ENCODE data around the gene ARHGAP5. TPM values are rescaled to one million over a fixed set of nuclear protein-coding genes. Genes with fewer than 3 reads are reported as not detected.

The ARHGAP5 gene
- total RNA-seq, 1 donor from 2014 or later: 86.1 TPM

GRCh38 chr14:32050878-32051277 is 26.2 kb upstream of the ARHGAP5 start:
- no peak overlapping the region for H3K4me3 ChIP-seq (ENCODE audit: low read length in 3 of 3)
- no peaks in the 10 kb centered on the region for H3K36me3 ChIP-seq (ENCODE audit: control insufficient read depth in 3 of 3, insufficient read depth in 3 of 3, low read length in 3 of 3)
- peaks cover 0 to 3% (median 0%) of the 10 kb centered on the region in 3 donors for H3K4me1 ChIP-seq (ENCODE audit: control insufficient read depth in 3 of 3, insufficient read depth in 3 of 3, low read length in 3 of 3)
- no peak overlapping the region for H3K27ac ChIP-seq (ENCODE audit: low read depth, low read length)
- H3K9ac ChIP-seq (ENCODE audit: low read depth in 1 of 3, low read length in 3 of 3): no peak overlapping the region
- no peaks in the 10 kb centered on the region for H3K9me3 ChIP-seq (ENCODE audit: control insufficient read depth in 3 of 3, low read length in 3 of 3)
- H3K27me3 ChIP-seq (ENCODE audit: control insufficient read depth in 3 of 3, insufficient read depth in 3 of 3, low read length in 3 of 3): no peaks in the 10 kb centered on the region

- peaks cover 0 to 3% (median 0%) of the 10 kb centered on the region in 3 donors for H3K4me1 ChIP-seq (ENCODE audit: control insufficient read depth in 3 of 3, insufficient read depth in 3 of 3, low read length in 3 of 3)
- H3K4me3 ChIP-seq (ENCODE audit: low read length in 3 of 3): no peak overlapping the region
- no peaks in the 10 kb centered on the region for H3K9me3 ChIP-seq (ENCODE audit: control insufficient read depth in 3 of 3, low read length in 3 of 3)
- H3K36me3 ChIP-seq (ENCODE audit: control insufficient read depth in 3 of 3, insufficient read depth in 3 of 3, low read length in 3 of 3): no peaks in the 10 kb centered on the region
- no peaks in the 10 kb centered on the region for H3K27me3 ChIP-seq (ENCODE audit: control insufficient read depth in 3 of 3, insufficient read depth in 3 of 3, low read length in 3 of 3)
- H3K27ac ChIP-seq (ENCODE audit: low read depth, low read length): no peak overlapping the region
- no peak overlapping the region for H3K9ac ChIP-seq (ENCODE audit: low read depth in 1 of 3, low read length in 3 of 3)
These were observed 22.6 kb upstream of the ARHGAP5 start for GRCh38 chr14:32054536-32054935.

DNA sequence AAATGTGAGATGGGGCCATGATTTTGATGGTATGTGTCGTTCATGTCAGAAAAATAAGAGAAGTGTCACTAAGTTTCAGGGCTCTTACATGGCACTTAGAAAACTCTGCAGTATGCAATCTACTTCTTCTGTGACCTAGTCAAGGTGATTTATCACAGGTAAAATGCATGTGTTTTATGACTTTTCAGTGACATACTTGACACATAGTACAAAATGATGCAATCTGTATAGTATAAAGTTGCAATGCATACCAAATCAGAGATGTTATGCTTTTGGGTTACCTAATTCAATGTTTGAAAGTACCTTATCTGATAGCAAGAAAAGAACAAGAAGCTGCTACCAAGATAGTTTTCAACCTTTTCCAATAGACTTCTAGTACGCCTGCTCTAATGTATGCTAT is 21.9 kb upstream of the ARHGAP5 start:
- H3K9me3 ChIP-seq (ENCODE audit: control insufficient read depth in 3 of 3, low read length in 3 of 3): no peaks in the 10 kb centered on the region
- no peak overlapping the region for H3K9ac ChIP-seq (ENCODE audit: low read depth in 1 of 3, low read length in 3 of 3)
- no peaks in the 10 kb centered on the region for H3K36me3 ChIP-seq (ENCODE audit: control insufficient read depth in 3 of 3, insufficient read depth in 3 of 3, low read length in 3 of 3)
- H3K4me3 ChIP-seq (ENCODE audit: low read length in 3 of 3): no peak overlapping the region
- no peak overlapping the region for H3K27ac ChIP-seq (ENCODE audit: low read depth, low read length)
- H3K4me1 ChIP-seq (ENCODE audit: control insufficient read depth in 3 of 3, insufficient read depth in 3 of 3, low read length in 3 of 3): peaks cover 0 to 3% (median 0%) of the 10 kb centered on the region in 3 donors
- no peaks in the 10 kb centered on the region for H3K27me3 ChIP-seq (ENCODE audit: control insufficient read depth in 3 of 3, insufficient read depth in 3 of 3, low read length in 3 of 3)

GRCh38 chr14:32059702-32060101 is 17.4 kb upstream of the ARHGAP5 start:
- Histone ChIP-seq H3K4me1 (ENCODE audit: control insufficient read depth in 3 of 3, insufficient read depth in 3 of 3, low read length in 3 of 3) (no peaks in the 10 kb centered on the region), H3K36me3 (ENCODE audit: control insufficient read depth in 3 of 3, insufficient read depth in 3 of 3, low read length in 3 of 3) (no peaks in the 10 kb centered on the region), H3K27me3 (ENCODE audit: control insufficient read depth in 3 of 3, insufficient read depth in 3 of 3, low read length in 3 of 3) (no peaks in the 10 kb centered on the region), H3K9me3 (ENCODE audit: control insufficient read depth in 3 of 3, low read length in 3 of 3) (no peaks in the 10 kb centered on the region), H3K9ac (ENCODE audit: low read depth in 1 of 3, low read length in 3 of 3) (no peak overlapping the region), H3K4me3 (ENCODE audit: low read length in 3 of 3) (no peak overlapping the region), H3K27ac (ENCODE audit: low read depth, low read length) (no peak overlapping the region)

- Histone ChIP-seq H3K27me3 (ENCODE audit: control insufficient read depth in 3 of 3, insufficient read depth in 3 of 3, low read length in 3 of 3) (no peaks in the 10 kb centered on the region), H3K4me3 (ENCODE audit: low read length in 3 of 3) (no peak overlapping the region), H3K9me3 (ENCODE audit: control insufficient read depth in 3 of 3, low read length in 3 of 3) (no peaks in the 10 kb centered on the region), H3K9ac (ENCODE audit: low read depth in 1 of 3, low read length in 3 of 3) (no peak overlapping the region), H3K36me3 (ENCODE audit: control insufficient read depth in 3 of 3, insufficient read depth in 3 of 3, low read length in 3 of 3) (no peaks in the 10 kb centered on the region), H3K4me1 (ENCODE audit: control insufficient read depth in 3 of 3, insufficient read depth in 3 of 3, low read length in 3 of 3) (no peaks in the 10 kb centered on the region), H3K27ac (ENCODE audit: low read depth, low read length) (no peak overlapping the region)
These were observed 12.2 kb upstream of the ARHGAP5 start for GRCh38 chr14:32064931-32065330.

- Histone ChIP-seq H3K9me3 (ENCODE audit: control insufficient read depth in 3 of 3, low read length in 3 of 3) (no peaks in the 10 kb centered on the region), H3K27ac (ENCODE audit: low read depth, low read length) (no peak overlapping the region), H3K27me3 (ENCODE audit: control insufficient read depth in 3 of 3, insufficient read depth in 3 of 3, low read length in 3 of 3) (no peaks in the 10 kb centered on the region), H3K4me1 (ENCODE audit: control insufficient read depth in 3 of 3, insufficient read depth in 3 of 3, low read length in 3 of 3) (no peaks in the 10 kb centered on the region), H3K36me3 (ENCODE audit: control insufficient read depth in 3 of 3, insufficient read depth in 3 of 3, low read length in 3 of 3) (no peaks in the 10 kb centered on the region), H3K4me3 (ENCODE audit: low read length in 3 of 3) (no peak overlapping the region), H3K9ac (ENCODE audit: low read depth in 1 of 3, low read length in 3 of 3) (no peak overlapping the region)
These were observed 8.4 kb upstream of the ARHGAP5 start for GRCh38 chr14:32068708-32069107.

- Histone ChIP-seq H3K27ac (ENCODE audit: low read depth, low read length) (no peak overlapping the region), H3K27me3 (ENCODE audit: control insufficient read depth in 3 of 3, insufficient read depth in 3 of 3, low read length in 3 of 3) (no peaks in the 10 kb centered on the region), H3K4me3 (ENCODE audit: low read length in 3 of 3) (no peak overlapping the region), H3K36me3 (ENCODE audit: control insufficient read depth in 3 of 3, insufficient read depth in 3 of 3, low read length in 3 of 3) (no peaks in the 10 kb centered on the region), H3K4me1 (ENCODE audit: control insufficient read depth in 3 of 3, insufficient read depth in 3 of 3, low read length in 3 of 3) (peaks cover 2 to 7% (median 5%) of the 10 kb centered on the region in 3 donors), H3K9me3 (ENCODE audit: control insufficient read depth in 3 of 3, low read length in 3 of 3) (no peaks in the 10 kb centered on the region), H3K9ac (ENCODE audit: low read depth in 1 of 3, low read length in 3 of 3) (no peak overlapping the region)
These were observed 6.8 kb upstream of the ARHGAP5 start for GRCh38 chr14:32070282-32070681.

GRCh38 chr14:32072676-32073075 is 4.4 kb upstream of the ARHGAP5 start:
- Histone ChIP-seq H3K27me3 (ENCODE audit: control insufficient read depth in 3 of 3, insufficient read depth in 3 of 3, low read length in 3 of 3) (no peaks in the 10 kb centered on the region), H3K9me3 (ENCODE audit: control insufficient read depth in 3 of 3, low read length in 3 of 3) (no peaks in the 10 kb centered on the region), H3K4me3 (ENCODE audit: low read length in 3 of 3) (no peak overlapping the region), H3K27ac (ENCODE audit: low read depth, low read length) (no peak overlapping the region), H3K9ac (ENCODE audit: low read depth in 1 of 3, low read length in 3 of 3) (no peak overlapping the region), H3K36me3 (ENCODE audit: control insufficient read depth in 3 of 3, insufficient read depth in 3 of 3, low read length in 3 of 3) (no peaks in the 10 kb centered on the region), H3K4me1 (ENCODE audit: control insufficient read depth in 3 of 3, insufficient read depth in 3 of 3, low read length in 3 of 3) (peaks cover 2 to 14% (median 11%) of the 10 kb centered on the region in 3 donors)

DNA sequence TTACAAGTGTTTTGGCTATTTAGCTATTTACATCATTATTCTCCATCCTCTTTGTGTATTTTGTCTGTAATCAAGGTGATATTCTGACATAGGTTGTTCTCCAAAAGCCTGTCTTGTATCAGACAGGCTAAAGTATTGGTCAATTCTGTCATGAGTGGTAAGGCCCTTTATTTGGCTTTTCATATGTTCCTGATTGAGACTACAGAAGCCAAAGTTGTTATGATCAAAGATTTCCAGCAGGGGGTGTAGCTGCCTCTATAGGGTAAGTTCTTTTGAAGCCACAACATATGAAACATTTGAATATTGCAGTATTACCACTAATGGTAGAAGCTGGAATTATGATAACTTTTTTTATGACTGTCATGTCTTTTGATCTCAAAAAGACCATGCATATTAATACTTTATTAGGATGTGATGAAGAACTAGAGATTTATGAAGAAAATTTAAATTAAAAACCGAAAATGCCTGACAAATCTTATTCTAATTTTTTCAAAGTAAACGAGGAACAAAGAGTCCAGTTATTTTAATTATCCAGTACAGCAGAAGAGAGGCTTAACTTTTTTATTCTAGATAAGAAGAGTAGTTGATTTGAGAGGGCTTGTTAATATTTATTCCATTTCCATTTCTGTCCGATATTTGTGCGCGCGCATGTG is 3.4 kb upstream of the ARHGAP5 start:
- H3K4me1 ChIP-seq (ENCODE audit: control insufficient read depth in 3 of 3, insufficient read depth in 3 of 3, low read length in 3 of 3): peaks cover 2 to 14% (median 11%) of the 10 kb centered on the region in 3 donors
- H3K9me3 ChIP-seq (ENCODE audit: control insufficient read depth in 3 of 3, low read length in 3 of 3): no peaks in the 10 kb centered on the region
- no peak overlapping the region for H3K4me3 ChIP-seq (ENCODE audit: low read length in 3 of 3)
- no peaks in the 10 kb centered on the region for H3K27me3 ChIP-seq (ENCODE audit: control insufficient read depth in 3 of 3, insufficient read depth in 3 of 3, low read length in 3 of 3)
- no peaks in the 10 kb centered on the region for H3K36me3 ChIP-seq (ENCODE audit: control insufficient read depth in 3 of 3, insufficient read depth in 3 of 3, low read length in 3 of 3)
- no peak overlapping the region for H3K9ac ChIP-seq (ENCODE audit: low read depth in 1 of 3, low read length in 3 of 3)
- no peak overlapping the region for H3K27ac ChIP-seq (ENCODE audit: low read depth, low read length)

GRCh38 chr14:32074887-32075572 is 2.1 kb upstream of the ARHGAP5 start:
- Histone ChIP-seq H3K27me3 (ENCODE audit: control insufficient read depth in 3 of 3, insufficient read depth in 3 of 3, low read length in 3 of 3) (no peaks in the 10 kb centered on the region), H3K4me3 (ENCODE audit: low read length in 3 of 3) (peak overlapping the region in 2 of 3 donors; percentile 81), H3K9me3 (ENCODE audit: control insufficient read depth in 3 of 3, low read length in 3 of 3) (no peaks in the 10 kb centered on the region), H3K27ac (ENCODE audit: low read depth, low read length) (peak overlapping the region; percentile 94), H3K36me3 (ENCODE audit: control insufficient read depth in 3 of 3, insufficient read depth in 3 of 3, low read length in 3 of 3) (no peaks in the 10 kb centered on the region), H3K9ac (ENCODE audit: low read depth in 1 of 3, low read length in 3 of 3) (peak overlapping the region; percentile 87 to 97 (median 95)), H3K4me1 (ENCODE audit: control insufficient read depth in 3 of 3, insufficient read depth in 3 of 3, low read length in 3 of 3) (peaks cover 2 to 24% (median 14%) of the 10 kb centered on the region in 3 donors)

Measured in skeletal muscle tissue (tissue), 4 donors.